ENCODE results near the gene HOXA11.

- TF ChIP-seq CTCF (IDR thresholded peaks at IDR 0.05), result no peak
- no peak for TF ChIP-seq ZFX (IDR thresholded peaks at IDR 0.05; ENCODE audit: borderline replicate concordance)
Observed at GRCh38 chr7:27151341-27151930, 33.6 kb downstream of the HOXA11 start.
